Common myeloid progenitor, CD34-positive (primary cell): ENCODE data around the gene SPHK1.
A peak's percentile ranks its signal among the peaks of the same experiment; 100 is the strongest.

Source experiments
- CTCF ChIA-PET: fragments of 350-600 bp; sonication (Branson Sonifier 250); formaldehyde crosslinking; loops from one replicate; lab custom pipeline; 2021; ENCODE audit warnings: antibody characterized with exemption; lab: Charles Lee
- POLR2A ChIA-PET: fragments of 350-600 bp; sonication (Branson Sonifier 250); formaldehyde crosslinking; loops from one replicate; lab custom pipeline; 2021; ENCODE audit warnings: antibody characterized with exemption; lab: Charles Lee
- DNase-seq, 3 donors: peaks; one replicate each; pipeline versions ENCODE4 v3.0.0 to v3.0.0-alpha.2; 2013
- H3K27ac ChIP-seq, 2 experiments: 1 replicate in 1 of 2; 2 replicates in 1 of 2; pipeline ENCODE4 v1.7.0; 2013; ENCODE audit warnings: inconsistent platforms in 2 of 2, low read length in 2 of 2, mild to moderate bottlenecking in 2 of 2, low read depth in 1 of 2, moderate library complexity in 1 of 2; ENCODE audit not compliant: severe bottlenecking in 2 of 2, insufficient read depth in 1 of 2, poor library complexity in 1 of 2
- H3K27me3 ChIP-seq, 5 experiments: replicated peaks in 2 of 5; 1 replicate in 3 of 5; 2 replicates in 2 of 5; pipeline versions ENCODE4 v1.6.1 to v1.7.0; 2013; ENCODE audit warnings: low read length in 4 of 5, mild to moderate bottlenecking in 2 of 5, moderate library complexity in 2 of 5, inconsistent platforms in 1 of 5; ENCODE audit not compliant: insufficient read depth in 5 of 5, control insufficient read depth in 4 of 5
- H3K36me3 ChIP-seq, 4 experiments: 1 replicate in 2 of 4; 2 replicates in 2 of 4; pipeline versions ENCODE4 v1.6.1 to v1.7.0; 2013; ENCODE audit warnings: low read length in 3 of 4, control low read depth in 1 of 4, mild to moderate bottlenecking in 1 of 4; ENCODE audit not compliant: control insufficient read depth in 4 of 4, insufficient read depth in 4 of 4
- H3K4me1 ChIP-seq, 4 experiments: 1 replicate in 3 of 4; 2 replicates in 1 of 4; pipeline versions ENCODE4 v1.6.1 to v1.7.1; 2013; ENCODE audit warnings: low read length in 3 of 4, mild to moderate bottlenecking in 3 of 4, control low read depth in 1 of 4, inconsistent platforms in 1 of 4, moderate library complexity in 1 of 4; ENCODE audit not compliant: control insufficient read depth in 4 of 4, insufficient read depth in 4 of 4; ENCODE audit errors: control extremely low read depth in 1 of 4
- H3K4me3 ChIP-seq, 7 experiments: 1 replicate in 4 of 7; 2 replicates in 3 of 7; pipeline versions ENCODE4 v1.5.1 to v1.7.0; 2013; ENCODE audit warnings: mild to moderate bottlenecking in 7 of 7, low read length in 6 of 7, moderate library complexity in 6 of 7, inconsistent platforms in 2 of 7, low read depth in 2 of 7, control low read depth in 1 of 7; ENCODE audit not compliant: insufficient read depth in 4 of 7, control insufficient read depth in 1 of 7; ENCODE audit errors: extremely low read depth in 1 of 7
- H3K9me3 ChIP-seq, 5 experiments: 1 replicate in 4 of 5; 2 replicates in 1 of 5; pipeline versions ENCODE4 v1.6.1 to v1.7.1; 2013; ENCODE audit warnings: low read length in 4 of 5, mild to moderate bottlenecking in 2 of 5, inconsistent platforms in 1 of 5, low read depth in 1 of 5, moderate library complexity in 1 of 5; ENCODE audit not compliant: control insufficient read depth in 4 of 5, insufficient read depth in 2 of 5; ENCODE audit errors: control extremely low read depth in 1 of 5
- WGBS: methylation state at CpG from one replicate; pipeline ENCODE4 v1.1.5; 2013; ENCODE audit not compliant: insufficient coverage; 5-methylcytosine and 5-hydroxymethylcytosine counted together

The SPHK1 gene

DNA sequence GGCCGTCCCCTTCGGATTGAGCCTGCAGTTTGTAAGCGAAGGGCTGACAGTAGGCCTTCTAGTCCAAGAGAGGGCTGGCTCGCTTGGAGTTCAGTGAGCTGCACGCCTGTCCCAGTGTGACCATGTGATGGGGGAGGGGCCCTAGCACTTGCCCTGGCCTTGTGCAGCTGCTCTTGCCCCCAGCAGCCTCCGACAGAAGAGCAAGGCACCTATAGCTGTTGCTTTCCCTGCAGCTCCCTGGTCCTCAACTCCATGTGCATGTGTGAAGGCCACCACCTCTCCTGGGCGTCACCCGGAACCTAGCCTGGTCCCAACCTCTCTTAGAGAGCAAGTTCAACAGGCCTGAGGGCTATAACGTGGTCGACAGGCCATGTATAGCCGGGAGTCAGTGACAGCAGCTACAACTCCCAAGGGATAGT is 5.6 kb downstream of the SPHK1 start:
- no peak overlapping the region for H3K4me3 ChIP-seq
- CTCF ChIA-PET, result interaction anchor here (1.2 to 13.2 kb wide), 7 partner anchors 9 to 208 kb away, joined by 3 to 118 read pairs (median 5); no protein-coding TSS in a partner anchor
- no peak for DNase-seq
- POLR2A ChIA-PET, result no interaction called here
- no peaks in the 10 kb centered on the region for H3K9me3 ChIP-seq
- peaks cover 0 to 17% (median 15%) of the 10 kb centered on the region in 4 experiments for H3K4me1 ChIP-seq
- no peak overlapping the region for H3K27ac ChIP-seq
- peaks cover 0 to 7% (median 0%) of the 10 kb centered on the region in 5 experiments for H3K27me3 ChIP-seq
- peaks cover 8 to 43% (median 31%) of the 10 kb centered on the region in 4 experiments for H3K36me3 ChIP-seq
- WGBS, result 96% methylated on average over 11 of the region's 11 CpGs

DNA sequence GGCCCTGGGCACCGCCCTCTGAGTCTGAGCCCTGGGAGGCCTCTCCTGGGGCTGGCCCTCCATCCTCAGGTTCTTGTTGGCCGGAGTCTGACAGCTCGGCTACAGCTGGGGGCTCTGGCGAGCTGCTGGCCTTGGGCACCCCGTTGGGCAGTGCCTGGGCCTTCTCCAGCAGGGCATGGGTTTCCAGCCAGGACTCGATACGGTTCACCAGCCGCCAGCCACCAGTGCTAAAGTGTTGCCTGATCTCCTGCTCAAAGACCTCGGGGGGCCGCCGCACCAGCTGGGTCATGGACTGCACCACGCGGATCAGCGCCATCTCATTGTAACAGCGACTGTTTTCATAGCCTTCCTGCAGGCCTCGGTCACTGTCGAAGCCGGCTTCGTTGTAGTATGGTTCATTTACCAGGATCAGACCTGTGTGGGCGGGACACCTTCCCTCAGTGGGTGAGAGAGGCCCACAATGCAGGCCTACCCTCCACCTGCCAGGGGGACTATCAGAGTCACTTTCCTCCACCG is 6.8 kb downstream of the SPHK1 start:
- no peak overlapping the region for H3K27ac ChIP-seq
- no peaks in the 10 kb centered on the region for H3K9me3 ChIP-seq
- POLR2A ChIA-PET, result no interaction called here

DNA sequence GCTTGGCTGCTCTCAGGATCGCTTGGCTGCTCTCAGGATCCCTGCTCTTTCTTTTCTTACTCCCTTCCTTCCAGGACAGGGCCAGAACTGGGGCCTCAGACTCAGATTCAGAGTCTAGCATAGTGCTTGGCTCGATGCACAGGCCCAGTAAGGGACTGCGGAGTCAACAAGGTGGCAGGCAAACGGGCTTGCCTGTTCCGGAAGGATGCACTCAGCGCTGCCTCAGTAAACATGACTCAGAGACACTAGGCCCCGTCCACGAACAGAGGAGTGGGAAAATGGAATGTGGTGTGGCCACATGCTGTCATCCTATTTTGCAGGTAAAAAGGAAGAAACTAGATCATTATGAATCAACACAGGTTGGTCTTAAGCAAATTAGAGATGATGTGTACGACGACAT is 9.8 kb downstream of the SPHK1 start:
- H3K9me3 ChIP-seq, result no peaks in the 10 kb centered on the region
- POLR2A ChIA-PET, result no interaction called here
- CTCF ChIA-PET, result interaction anchor here (0.6 to 1.5 kb wide), 3 partner anchors 11 to 169 kb away, joined by 3 to 5 read pairs (median 5); no protein-coding TSS in a partner anchor
- no peak overlapping the region for H3K27ac ChIP-seq
- DNase-seq, result no peak
- no peaks in the 10 kb centered on the region for H3K4me1 ChIP-seq
- no peaks in the 10 kb centered on the region for H3K27me3 ChIP-seq
- peaks cover 12 to 81% (median 63%) of the 10 kb centered on the region in 4 experiments for H3K36me3 ChIP-seq
- whole genome bisulfite sequencing, result 97% methylated on average over 8 of the region's 10 CpGs
- no peak overlapping the region for H3K4me3 ChIP-seq

More for the DNA sequence above, 6.8 kb downstream of the SPHK1 start:
- Histone ChIP-seq H3K27me3 (no peaks in the 10 kb centered on the region), H3K4me3 (no peak overlapping the region), H3K4me1 (peaks cover 0 to 5% (median 2%) of the 10 kb centered on the region in 4 experiments), H3K36me3 (peaks cover 8 to 54% (median 39%) of the 10 kb centered on the region in 4 experiments)
- DNase-seq, result no peak
- WGBS, result 97% methylated on average over 20 of the region's 21 CpGs
- CTCF ChIA-PET, result interaction anchor here (0.9 to 2.1 kb wide), 3 partner anchors 20 to 90 kb away, joined by 3 to 5 read pairs (median 3); no protein-coding TSS in a partner anchor

DNA sequence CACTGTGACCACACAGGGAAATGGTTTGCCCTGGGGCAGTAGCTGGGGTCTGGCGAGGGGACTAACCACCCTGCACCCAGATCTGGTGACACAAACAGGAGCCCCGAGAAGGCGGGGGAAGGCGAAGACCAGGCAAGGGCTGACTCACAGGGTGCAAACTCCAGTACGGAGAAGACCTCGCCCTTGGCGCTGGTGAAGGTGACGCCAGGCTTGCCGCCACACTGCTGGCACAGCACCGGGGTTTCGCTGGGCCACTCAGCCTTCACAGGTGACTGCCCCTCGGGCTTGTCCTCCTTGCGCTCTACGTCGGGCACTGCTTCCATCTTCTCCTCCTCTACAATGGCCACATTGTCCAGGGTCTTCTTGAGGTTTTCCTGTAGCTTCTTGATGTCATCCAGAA is 11.6 kb downstream of the SPHK1 start:
- Histone ChIP-seq H3K27me3 (no peaks in the 10 kb centered on the region), H3K4me3 (no peak overlapping the region), H3K27ac (no peak overlapping the region), H3K36me3 (peaks cover 16 to 88% (median 67%) of the 10 kb centered on the region in 4 experiments), H3K4me1 (no peaks in the 10 kb centered on the region), H3K9me3 (no peaks in the 10 kb centered on the region)
- CTCF ChIA-PET, result interaction anchor here (1.3 to 11.3 kb wide), 7 partner anchors 12 to 127 kb away, joined by 3 to 226 read pairs (median 11); partner anchors contain the start of genes QRICH2 and SPHK1
- POLR2A ChIA-PET, result no interaction called here
- DNase-seq, result no peak
- WGBS, result 98% methylated on average over 14 of the region's 15 CpGs

DNA sequence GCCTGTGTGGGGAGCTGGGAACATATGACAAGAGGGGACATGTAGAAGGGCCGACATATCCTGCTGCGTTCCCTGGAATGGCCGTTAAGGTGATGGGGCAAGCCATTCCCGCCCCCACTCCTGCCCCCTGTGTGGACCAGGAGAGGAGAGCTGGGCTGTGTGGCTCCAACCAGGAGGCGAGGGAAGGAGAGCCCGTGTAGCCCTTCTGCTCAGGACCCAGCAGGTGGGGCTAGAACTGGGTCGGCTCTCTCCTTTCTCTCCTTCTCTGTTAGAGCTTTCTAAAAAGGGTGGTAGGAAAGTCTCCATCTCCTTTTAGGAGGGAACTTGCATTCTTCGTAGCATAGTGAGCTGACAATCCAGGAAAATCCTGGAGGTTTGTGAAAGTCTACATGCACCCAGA is 12.8 kb downstream of the SPHK1 start:
- ChIA-PET CTCF (interaction anchor here (0.7 to 11.3 kb wide), 25 partner anchors 11 to 279 kb away, joined by 3 to 226 read pairs (median 6); partner anchors contain the start of genes AANAT, PRPSAP1, QRICH2 and SPHK1), POLR2A (no interaction called here)
- no peak overlapping the region for H3K4me3 ChIP-seq
- no peaks in the 10 kb centered on the region for H3K27me3 ChIP-seq
- no peaks in the 10 kb centered on the region for H3K4me1 ChIP-seq
- H3K27ac ChIP-seq, result no peak overlapping the region
- peaks cover 18 to 85% (median 68%) of the 10 kb centered on the region in 4 experiments for H3K36me3 ChIP-seq
- 93% methylated on average over 7 of the region's 8 CpGs for WGBS
- DNase-seq, result no peak
- H3K9me3 ChIP-seq, result no peaks in the 10 kb centered on the region

DNA sequence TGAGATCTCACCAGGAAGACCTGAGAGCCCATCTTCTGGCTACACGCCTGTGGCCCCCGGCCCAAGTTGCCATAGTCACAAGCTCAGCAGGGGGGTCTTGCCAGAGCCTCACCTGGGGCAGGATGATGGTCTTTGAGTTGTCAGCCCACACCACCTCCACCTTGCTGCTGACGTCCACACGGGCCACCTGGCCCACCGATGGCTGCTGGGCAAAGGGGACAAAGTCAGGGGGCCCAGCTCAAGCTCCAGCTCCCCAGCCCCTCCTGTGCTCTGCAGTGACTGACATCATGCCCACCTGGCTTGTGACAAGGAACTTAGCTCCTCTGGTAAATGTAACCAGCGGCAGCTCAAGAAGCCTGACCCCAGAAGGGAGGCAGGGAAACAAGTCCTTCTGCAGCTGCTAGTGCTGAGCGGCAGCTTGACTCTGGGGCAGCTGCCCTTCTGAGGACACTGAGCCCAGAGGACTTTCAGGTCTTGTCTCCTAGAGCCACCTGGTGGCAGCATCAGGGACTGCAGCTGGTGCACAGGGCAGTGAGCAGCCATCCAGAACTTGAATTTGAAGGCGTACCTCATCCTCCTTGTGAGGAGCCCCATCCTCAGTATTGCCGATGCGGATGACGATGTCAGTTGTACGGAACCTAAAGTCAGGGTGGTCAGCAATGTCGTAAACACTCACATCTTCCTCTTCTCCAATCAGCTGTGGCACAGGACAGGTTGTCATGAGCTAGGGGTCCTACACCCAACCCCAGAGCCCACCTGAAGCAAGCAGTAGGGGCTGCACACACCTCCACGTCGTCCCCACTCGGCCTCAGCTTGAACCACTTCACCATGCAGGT is 13.5 kb downstream of the SPHK1 start:
- CTCF ChIA-PET, result interaction anchor here (0.7 to 11.3 kb wide), 37 partner anchors 10 to 279 kb away, joined by 3 to 226 read pairs (median 5); partner anchors contain the start of genes AANAT, PRPSAP1, QRICH2 and SPHK1
- Histone ChIP-seq H3K36me3 (peaks cover 19 to 87% (median 72%) of the 10 kb centered on the region in 4 experiments), H3K9me3 (no peaks in the 10 kb centered on the region), H3K27me3 (no peaks in the 10 kb centered on the region), H3K4me1 (no peaks in the 10 kb centered on the region), H3K4me3 (no peak overlapping the region), H3K27ac (no peak overlapping the region)
- peak; percentile 73 to 87 (median 79) for DNase-seq
- 81% methylated on average over 16 of the region's 16 CpGs for WGBS
- POLR2A ChIA-PET, result interaction anchor here (0.6 to 1.0 kb wide), 2 partner anchors 45 to 73 kb away, joined by 4 read pairs; no protein-coding TSS in a partner anchor
